Ureter (tissue), 1 donor: ENCODE data around the gene SLC11A1. TPM values are rescaled to one million over a fixed set of nuclear protein-coding genes. Genes with fewer than 3 reads are reported as not detected.

Experiments used
- DNase-seq: peaks from one replicate; pipeline ENCODE4 v3.0.0-alpha.2; 2020; ENCODE audit warnings: low spot score
- total RNA-seq: library from RNA; stranded (reverse); gene quantifications from one replicate; pipeline ENCODE4 v1.2.4, GENCODE V29; 2023
- donor health status: DM: yes; HTN: yes; CAD: no.

The SLC11A1 gene
- total RNA-seq, 1 donor from 2014 or later: 16.5 TPM

DNA sequence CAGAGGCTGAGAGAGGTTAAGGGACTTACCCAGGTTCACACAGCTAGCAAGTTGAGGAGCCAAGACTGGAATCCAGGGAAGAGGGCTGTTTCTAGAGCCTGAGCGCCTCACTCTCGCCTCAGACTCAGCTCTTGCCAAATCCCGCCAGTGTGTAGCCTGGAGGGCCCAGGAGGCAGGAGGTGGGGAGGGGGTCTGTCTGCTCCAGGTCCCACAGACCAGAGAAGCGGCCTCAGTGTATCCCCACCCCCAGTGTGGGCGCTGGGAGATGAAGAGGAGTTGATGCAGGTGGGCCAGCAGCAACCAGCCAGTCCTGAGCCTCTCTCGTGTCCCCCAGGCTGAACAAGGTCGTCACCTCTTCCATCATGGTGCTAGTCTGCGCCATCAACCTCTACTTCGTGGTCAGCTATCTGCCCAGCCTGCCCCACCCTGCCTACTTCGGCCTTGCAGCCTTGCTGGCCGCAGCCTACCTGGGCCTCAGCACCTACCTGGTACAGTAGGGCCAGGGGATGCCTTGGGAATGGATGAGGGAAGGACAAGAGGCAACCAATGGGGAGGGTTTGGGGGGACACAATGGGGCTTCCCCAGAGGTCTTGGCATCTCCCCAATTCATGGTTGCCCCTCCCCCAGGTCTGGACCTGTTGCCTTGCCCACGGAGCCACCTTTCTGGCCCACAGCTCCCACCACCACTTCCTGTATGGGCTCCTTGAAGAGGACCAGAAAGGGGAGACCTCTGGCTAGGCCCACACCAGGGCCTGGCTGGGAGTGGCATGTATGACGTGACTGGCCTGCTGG lies 12.4 kb downstream of the SLC11A1 start:
- DNase-seq: no peak

DNA sequence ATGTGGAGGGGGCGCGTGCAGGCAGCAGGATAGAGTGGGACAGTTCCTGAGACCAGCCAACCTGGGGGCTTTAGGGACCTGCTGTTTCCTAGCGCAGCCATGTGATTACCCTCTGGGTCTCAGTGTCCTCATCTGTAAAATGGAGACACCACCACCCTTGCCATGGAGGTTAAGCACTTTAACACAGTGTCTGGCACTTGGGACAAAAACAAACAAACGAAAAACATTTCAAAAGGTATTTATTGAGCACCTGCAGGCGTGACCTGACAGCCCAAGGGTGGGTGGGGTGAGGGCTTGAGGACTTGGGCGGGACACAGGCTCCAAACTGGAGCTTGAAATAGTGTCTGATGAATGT lies 13.0 kb downstream of the SLC11A1 start:
- no peak for DNase-seq

DNA sequence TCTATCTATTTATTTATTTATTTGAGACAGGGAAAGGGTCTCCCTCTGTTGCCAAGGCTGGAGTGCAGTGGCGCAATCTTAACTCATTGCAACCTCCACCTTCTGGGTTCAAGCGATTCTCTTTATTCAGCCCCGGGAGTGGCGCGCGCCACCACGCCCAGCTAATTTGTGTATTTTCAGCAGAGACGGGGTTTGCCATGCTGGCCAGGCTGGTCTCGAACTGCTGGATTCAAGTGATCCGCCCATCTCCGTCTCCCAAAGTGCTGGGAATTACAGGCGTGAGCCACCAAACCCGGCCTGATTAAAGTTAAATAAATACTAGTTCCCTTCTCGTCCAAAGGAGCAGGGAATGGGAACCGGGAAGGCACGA lies 13.4 kb downstream of the SLC11A1 start:
- DNase-seq: no peak

DNA sequence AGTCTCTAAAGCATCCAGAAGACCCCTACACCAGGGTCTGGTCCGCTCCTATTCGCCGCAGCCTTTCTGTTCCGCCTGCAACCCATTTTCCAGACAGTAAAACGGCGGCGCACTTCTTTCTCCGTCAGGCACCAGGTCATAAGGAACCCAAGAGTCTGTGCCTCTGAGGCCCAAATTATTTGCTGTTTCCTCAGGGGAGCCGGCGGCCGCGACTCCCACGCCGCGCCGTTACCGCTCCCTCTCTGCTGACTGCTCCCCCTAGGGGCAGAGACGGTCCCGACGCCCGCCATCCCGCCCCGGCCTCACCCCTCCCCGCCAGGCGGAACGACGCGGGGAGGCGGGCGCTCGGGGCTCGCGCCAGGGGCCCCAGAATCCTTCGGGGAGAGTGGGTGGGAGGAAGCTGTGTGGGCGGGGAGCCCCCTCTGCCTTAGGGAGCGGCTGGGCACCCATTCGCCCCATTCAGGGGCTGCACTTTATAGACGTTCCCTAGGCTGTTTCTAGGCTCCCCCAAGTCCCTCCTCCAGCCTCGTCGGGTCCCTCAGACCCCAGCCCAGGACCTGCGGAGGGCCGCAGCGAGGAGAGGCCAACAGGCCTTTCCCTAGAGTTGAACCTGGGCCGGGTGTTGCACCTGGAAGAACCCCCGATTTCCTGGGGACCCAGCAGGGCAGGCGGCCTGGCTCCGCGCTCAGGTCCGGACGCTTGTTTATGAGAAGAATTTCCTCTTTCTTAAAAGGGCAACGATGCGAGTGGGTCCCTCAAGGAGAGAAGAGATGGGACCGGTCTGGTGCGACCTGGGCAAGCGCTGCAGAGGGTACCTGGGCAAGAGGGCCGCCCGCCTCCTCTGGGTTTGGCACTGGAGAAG lies 14.0 kb downstream of the SLC11A1 start:
- peak; percentile 96 for DNase-seq

DNA sequence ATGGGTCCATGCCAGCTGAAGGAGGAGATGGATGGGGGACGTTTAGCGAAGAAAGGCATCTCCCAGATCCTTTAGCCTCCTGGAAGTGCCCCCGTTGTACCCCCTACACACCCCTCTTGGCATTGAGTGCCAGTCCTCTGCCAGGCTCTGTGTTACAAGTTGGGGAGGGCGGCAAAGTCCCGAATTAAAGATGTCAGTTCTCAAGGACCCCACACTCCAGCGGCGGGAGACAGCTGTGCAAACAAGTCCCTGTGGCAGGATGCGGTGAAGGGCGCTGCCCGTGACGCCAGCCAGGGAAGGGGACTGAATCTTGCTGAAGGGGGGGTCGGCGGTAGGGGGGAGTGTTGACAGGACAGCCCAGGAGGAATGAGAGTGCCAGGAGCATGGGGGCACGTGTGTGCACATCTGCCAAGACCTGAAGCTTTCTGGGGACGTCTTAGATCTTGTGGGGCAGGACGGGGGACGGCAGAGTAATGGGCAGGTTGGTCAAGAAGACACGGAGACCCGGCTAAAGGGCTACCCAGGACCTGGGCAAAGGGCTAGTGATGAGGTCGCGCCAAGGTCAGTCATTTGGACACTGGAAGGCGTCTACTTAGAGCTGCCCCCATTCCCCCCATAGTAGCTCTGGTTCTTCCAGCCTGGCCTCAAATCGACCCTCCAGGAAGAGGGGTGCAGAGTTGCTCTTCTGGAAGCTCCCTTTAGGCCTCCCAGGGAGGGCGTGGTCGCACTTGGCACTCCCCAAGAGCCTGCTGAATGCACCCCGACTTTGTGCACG lies 14.8 kb downstream of the SLC11A1 start:
- peak; percentile 90 for DNase-seq

DNA sequence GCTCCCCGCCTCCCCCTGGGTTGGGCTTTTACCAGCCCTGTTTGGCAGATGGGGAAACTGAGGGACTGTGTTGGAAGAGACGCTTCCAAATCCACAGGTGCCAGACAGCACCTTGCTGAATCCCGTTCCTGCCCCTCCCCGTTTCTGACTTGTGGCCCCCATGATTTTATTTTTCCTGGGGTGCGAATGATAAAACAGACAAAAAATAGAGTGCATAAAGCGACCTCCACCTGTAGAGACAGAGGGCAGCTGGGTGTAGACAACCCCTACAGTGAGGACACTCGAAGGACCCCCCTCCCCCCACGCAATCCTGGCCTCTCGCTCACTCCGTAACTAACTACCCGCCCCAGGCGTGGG lies 15.4 kb downstream of the SLC11A1 start:
- DNase-seq: no peak

DNA sequence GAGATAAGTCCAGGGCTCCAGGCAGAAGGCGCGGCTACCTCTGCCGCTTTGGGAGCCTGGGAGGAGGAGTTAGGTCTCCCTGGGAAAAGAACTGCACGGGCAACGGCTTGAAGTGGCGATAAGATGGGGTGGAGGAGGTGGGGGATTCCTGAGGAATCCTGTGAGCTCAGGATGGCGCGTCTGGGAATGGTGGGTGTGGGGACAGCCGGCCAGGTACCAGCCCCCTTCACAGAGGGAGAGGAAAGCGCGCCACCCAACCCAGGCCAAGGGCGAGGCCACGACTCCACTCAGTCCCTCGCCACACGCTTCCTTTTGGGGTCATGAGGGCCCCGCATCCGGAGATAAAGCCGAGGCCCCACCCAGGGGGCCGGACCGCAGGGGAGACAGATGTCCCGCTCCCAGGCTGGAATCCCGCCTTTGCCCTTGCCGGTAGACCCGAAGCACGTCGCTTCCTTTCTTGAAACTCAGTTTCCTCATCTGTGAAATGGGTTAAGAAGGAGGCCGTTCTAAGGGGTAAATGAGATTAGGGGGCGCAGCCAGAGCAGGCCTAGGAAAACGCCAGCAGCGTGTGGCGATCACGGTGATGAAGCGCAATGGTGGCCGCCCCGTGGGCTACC lies 15.9 kb downstream of the SLC11A1 start:
- DNase-seq: peak; percentile 85

DNA sequence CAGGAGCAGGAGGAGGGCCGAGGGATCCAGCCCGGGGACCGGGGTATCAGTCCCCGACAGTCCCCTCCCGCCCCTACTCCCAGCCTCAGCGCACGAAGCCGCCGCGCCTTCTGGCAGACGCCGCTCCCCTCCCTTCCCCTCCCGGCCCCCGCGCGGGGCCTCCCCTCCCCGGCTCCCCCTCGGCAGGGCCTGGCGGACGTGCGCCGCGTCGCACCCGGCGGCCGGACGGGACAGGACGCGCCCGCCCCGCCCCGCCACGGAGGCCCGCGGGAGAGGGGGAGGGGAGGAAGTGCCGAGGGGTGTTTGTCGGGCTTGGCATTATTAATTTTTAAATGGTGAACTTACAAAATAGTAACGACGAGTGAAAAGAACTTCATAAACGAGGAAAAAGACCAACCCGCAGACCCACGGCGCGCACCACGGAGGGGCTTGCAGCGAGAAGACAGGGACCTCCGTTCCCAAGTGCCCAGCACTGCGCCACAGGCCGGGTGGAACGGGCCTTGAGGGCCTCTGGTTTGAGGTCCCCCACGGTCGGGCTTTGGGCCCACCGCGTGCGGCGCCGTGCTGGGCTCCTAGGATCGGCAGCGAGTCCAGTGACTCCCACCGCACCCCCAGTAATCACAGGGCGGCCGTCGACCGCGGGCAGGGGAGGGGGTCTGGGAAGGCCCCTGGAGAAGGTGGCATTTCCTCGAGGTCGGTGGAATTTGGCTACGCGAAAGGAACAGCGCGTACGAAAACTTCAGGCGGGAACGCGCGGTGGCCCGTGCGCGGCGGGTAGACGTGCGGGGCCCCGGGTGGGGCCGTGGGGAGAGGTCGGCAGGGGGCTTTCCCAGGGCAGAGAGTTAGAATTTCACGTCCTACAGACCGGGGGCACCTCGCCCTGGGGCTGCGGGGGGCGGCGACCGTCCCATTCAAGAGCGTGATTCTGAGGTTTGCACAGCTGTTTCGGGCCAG lies 16.6 kb downstream of the SLC11A1 start:
- peak; percentile 91 for DNase-seq

DNA sequence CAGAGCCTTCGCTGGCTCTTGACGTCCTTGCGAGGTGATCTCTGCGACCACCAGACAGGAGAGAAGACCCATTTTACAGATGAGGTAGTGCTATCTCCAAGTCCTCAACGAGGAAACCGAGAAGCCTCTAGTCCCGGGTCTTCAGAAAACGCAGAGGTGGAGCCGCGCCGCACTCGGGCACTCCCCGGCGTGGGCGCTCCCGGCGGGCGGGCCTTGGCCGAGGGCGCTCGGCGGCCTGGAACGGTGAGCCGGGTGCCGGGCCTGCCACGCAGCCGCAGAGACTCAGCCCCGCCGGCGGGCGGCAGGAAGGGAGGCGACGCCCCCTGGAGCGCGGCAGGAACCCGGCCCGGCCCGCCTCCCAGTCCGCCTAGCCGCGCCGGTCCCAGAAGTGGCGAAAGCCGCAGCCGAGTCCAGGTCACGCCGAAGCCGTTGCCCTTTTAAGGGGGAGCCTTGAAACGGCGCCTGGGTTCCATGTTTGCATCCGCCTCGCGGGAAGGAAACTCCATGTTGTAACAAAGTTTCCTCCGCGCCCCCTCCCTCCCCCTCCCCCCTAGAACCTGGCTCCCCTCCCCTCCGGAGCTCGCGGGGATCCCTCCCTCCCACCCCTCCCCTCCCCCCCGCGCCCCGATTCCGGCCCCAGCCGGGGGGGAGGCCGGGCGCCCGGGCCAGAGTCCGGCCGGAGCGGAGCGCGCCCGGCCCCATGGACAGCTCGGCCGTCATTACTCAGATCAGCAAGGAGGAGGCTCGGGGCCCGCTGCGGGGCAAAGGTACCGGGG lies 17.5 kb downstream of the SLC11A1 start, which contains the start of gene CTDSP1:
CTDSP1 (plus strand) TSS at position 478 of the 776 bp plus-strand sequence; CDS start at position 701, 223 bp downstream.
- DNase-seq: peak; percentile 98

DNA sequence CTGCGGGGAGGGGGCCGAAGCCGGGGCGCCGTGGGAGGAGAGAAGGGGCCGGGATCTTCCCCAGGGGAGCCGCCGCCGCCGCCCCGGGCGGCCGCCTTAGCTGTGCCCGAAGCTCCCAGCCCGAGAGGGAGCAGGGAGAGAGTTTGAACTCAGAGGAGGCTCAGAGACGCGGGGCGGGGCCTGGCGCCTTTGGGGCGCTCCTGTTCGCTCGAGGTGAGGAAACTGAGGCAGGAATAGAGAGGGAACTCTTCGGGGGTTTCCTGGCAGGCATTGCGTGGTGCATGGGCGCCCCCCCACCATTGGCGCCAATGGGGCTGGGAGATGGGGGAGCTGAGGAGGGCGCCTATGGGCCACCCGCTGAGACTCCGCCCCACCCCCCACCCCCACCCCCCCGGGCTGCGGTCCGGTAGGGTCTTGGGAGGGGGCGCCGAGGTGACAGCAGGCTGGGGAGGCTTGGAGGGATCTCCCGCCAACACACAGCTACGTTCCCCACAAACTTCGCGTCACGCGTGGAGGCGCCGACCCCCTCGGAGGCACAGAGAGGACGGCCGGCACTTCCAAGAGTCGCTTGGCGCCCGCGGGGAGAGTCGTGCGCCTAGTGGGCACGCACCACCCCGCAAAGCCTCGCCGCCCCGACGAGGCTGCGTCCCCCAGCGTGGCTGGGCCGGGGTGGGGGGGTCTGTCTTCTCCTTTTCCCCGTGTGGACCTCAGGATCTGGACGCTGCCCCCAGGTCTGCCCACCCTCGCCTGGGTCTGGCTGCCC lies 18.3 kb downstream of the SLC11A1 start:
- peak; percentile 74 for DNase-seq

DNA sequence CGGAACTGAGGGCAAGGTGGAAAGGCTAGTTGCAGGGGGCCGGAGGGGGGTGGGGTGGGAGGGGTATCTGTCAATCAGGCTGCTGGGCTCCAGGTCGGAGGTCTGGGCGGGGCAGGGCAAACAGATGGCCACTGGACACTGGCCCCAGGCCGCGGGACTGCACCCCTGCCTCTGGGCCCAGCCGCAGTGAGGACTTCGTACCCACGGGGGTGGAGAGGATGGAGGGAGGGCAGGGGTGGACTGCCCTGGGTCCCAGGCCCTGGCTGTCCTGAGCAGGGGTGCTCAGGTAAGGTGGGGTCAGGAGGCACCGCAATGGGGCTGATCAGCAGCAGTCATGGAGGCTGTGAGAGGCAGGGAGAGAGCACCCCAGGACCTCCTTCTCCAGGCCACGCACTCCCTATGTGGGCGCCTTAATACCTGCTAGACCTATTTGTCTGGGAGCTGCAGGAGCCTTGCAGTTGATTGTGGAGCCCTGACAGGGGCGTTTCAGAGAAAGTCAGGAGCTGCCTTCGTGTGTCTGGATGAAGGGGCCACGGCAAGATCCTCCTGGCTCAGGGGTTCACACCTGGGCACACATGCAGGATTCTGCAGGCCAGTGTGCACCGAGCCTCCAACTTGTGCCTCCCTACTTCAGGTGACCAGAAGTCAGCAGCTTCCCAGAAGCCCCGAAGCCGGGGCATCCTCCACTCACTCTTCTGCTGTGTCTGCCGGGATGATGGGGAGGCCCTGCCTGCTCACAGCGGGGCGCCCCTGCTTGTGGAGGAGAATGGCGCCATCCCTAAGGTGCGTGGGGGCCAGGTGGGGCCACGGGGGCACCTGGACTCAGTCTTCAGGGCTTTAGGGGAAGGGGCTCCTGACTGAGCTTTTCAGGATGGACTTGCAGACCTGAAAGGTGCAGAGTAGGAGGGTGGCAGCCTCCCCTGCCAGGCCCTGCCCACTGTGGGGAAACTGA lies 19.1 kb downstream of the SLC11A1 start:
- no peak for DNase-seq

DNA sequence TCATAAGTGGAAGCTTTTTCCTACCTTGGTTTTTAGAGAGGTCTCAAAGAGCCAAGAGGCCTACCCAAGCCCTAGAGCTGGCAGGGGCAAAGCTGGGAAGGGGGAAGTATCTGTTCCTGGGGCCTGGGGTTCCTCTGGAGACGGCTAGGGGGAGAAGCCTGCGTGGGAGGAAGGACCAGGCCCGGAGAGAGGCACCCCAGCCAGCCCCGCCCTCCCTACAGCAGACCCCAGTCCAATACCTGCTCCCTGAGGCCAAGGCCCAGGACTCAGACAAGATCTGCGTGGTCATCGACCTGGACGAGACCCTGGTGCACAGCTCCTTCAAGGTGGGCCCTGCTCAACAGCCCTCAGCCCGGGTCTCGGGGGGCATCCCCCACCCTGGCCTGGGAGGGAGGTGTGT lies 19.8 kb downstream of the SLC11A1 start:
- DNase-seq: no peak

DNA sequence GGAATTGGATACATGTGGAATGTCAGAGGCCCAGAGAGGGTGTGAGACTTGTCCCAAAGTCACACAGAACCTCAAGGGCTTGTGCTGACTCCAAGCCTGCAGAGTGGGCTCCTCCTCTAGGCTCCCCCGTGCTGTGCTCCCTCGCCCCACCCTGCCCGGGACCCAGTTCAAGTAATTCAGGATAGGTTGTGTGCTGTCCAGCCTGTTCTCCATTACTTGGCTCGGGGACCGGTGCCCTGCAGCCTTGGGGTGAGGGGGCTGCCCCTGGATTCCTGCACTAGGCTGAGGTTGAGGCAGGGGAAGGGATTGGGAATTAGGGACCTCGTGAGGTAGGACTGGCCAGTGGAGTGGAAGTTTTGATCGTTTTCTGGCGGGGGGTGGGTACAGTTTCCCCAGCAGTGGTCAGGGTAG lies 20.4 kb downstream of the SLC11A1 start:
- no peak for DNase-seq

DNA sequence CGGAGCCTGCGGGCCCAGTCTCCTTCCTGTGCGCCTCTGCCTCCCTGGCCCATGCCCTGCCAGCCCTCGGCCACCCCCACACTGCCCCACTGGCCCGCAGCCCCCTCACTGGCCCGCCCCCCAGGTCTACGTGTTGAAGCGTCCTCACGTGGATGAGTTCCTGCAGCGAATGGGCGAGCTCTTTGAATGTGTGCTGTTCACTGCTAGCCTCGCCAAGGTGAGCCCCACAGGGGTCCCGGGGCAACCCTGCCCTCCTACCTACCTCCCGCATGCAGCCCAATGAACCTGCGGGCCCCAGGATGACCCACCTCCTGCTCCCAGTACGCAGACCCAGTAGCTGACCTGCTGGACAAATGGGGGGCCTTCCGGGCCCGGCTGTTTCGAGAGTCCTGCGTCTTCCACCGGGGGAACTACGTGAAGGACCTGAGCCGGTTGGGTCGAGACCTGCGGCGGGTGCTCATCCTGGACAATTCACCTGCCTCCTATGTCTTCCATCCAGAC lies 20.9 kb downstream of the SLC11A1 start:
- no peak for DNase-seq

DNA sequence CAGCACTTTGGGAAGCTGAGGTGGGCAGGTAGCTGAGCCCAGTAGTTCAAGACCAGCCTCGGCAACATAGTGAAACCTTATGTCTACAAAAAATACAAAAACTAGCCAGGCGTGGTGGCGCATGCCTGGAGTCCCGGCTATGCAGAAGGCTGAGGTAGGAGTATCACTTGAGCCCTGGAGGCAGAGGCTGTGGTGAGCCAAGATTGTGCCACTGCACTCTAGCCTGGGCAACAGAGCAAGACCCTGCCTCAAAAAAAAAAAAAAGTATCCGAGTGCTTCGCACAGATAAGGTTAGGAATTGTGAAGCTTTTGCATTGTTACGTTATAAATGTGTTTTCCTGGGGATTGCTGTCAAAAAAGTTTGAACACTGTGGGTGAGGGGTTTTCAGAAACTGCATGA lies 21.7 kb downstream of the SLC11A1 start:
- no peak for DNase-seq

DNA sequence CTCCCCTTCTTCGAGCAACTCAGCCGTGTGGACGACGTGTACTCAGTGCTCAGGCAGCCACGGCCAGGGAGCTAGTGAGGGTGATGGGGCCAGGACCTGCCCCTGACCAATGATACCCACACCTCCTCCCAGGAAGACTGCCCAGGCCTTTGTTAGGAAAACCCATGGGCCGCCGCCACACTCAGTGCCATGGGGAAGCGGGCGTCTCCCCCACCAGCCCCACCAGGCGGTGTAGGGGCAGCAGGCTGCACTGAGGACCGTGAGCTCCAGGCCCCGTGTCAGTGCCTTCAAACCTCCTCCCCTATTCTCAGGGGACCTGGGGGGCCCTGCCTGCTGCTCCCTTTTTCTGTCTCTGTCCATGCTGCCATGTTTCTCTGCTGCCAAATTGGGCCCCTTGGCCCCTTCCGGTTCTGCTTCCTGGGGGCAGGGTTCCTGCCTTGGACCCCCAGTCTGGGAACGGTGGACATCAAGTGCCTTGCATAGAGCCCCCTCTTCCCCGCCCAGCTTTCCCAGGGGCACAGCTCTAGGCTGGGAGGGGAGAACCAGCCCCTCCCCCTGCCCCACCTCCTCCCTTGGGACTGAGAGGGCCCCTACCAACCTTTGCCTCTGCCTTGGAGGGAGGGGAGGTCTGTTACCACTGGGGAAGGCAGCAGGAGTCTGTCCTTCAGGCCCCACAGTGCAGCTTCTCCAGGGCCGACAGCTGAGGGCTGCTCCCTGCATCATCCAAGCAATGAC lies 22.4 kb downstream of the SLC11A1 start:
- DNase-seq: no peak
